Liver (tissue), 9 donors: Measurements from ENCODE around the gene C10orf95. TPM values are rescaled to one million over a fixed set of nuclear protein-coding genes. Genes with fewer than 3 reads are reported as not detected.
A peak's percentile ranks its signal among the peaks of the same experiment; 100 is the strongest.

Experiments
- DNase-seq: peaks from one replicate; pipeline ENCODE4 v3.0.0-alpha.2; 2017; ENCODE audit warnings: low spot score
- H3K27ac ChIP-seq, 2 donors: one replicate each; pipeline ENCODE4 v1.7.0; 2013; ENCODE audit warnings: inconsistent platforms in 2 of 2, low read length in 2 of 2, control low read depth in 1 of 2, low read depth in 1 of 2, mild to moderate bottlenecking in 1 of 2
- H3K27me3 ChIP-seq, 4 donors: one replicate each; pipeline versions ENCODE4 v1.6.1 to v1.7.0; 2013; ENCODE audit warnings: low read length in 3 of 4, inconsistent platforms in 1 of 4, mild to moderate bottlenecking in 1 of 4, moderate library complexity in 1 of 4; ENCODE audit not compliant: control insufficient read depth in 4 of 4, insufficient read depth in 4 of 4
- H3K36me3 ChIP-seq, 4 donors: one replicate each; pipeline versions ENCODE4 v1.6.1 to v1.7.0; 2013; ENCODE audit warnings: low read length in 3 of 4, mild to moderate bottlenecking in 3 of 4, low read depth in 1 of 4, moderate library complexity in 1 of 4; ENCODE audit not compliant: control insufficient read depth in 4 of 4, insufficient read depth in 3 of 4
- H3K4me1 ChIP-seq, 4 donors: one replicate each; pipeline versions ENCODE4 v1.6.1 to v1.7.0; 2013; ENCODE audit warnings: low read length in 3 of 4, mild to moderate bottlenecking in 3 of 4, moderate library complexity in 1 of 4; ENCODE audit not compliant: control insufficient read depth in 4 of 4, insufficient read depth in 4 of 4
- H3K4me3 ChIP-seq, 3 donors: one replicate each; pipeline versions ENCODE4 v1.6.1 to v1.7.0; 2013; ENCODE audit warnings: low read length in 3 of 3, control low read depth in 1 of 3, low read depth in 1 of 3, mild to moderate bottlenecking in 1 of 3
- H3K9ac ChIP-seq, 2 donors: one replicate each; pipeline ENCODE4 v1.7.0; 2013; ENCODE audit warnings: low read length in 2 of 2, mild to moderate bottlenecking in 2 of 2, moderate library complexity in 2 of 2, control low read depth in 1 of 2, low read depth in 1 of 2
- H3K9me3 ChIP-seq, 4 donors: one replicate each; pipeline versions ENCODE4 v1.6.1 to v1.7.0; 2013; ENCODE audit warnings: low read length in 3 of 4; ENCODE audit not compliant: control insufficient read depth in 4 of 4
- ATF3 ChIP-seq: IDR thresholded peaks from 2 replicates; pipeline ENCODE4 v1.6.1; 2016; ENCODE audit warnings: antibody characterized with exemption
- CTCF ChIP-seq: fragments of 150-350 bp; IDR thresholded peaks from 2 replicates; pipeline ENCODE4 v1.5.1; 2017; ENCODE audit warnings: improper control_type of control experiment, low read depth, low read length; ENCODE audit not compliant: missing input control
- EGR1 ChIP-seq, 2 donors: IDR thresholded peaks; 2 replicates each; pipeline ENCODE4 v1.6.1; 2016 to 2018; ENCODE audit warnings: antibody characterized with exemption in 2 of 2, low read depth in 2 of 2
- FOXA1 ChIP-seq: IDR thresholded peaks from 2 replicates; pipeline ENCODE4 v1.6.1; 2016; ENCODE audit warnings: antibody characterized with exemption
- FOXA2 ChIP-seq: IDR thresholded peaks from 2 replicates; pipeline ENCODE4 v1.6.1; 2016; ENCODE audit warnings: antibody characterized with exemption
- GABPA ChIP-seq, 2 donors: IDR thresholded peaks in 1 of 2; conservative IDR thresholded peaks in 1 of 2; 2 replicates each; pipeline ENCODE4 v1.6.1; 2016; ENCODE audit warnings: antibody characterized with exemption in 2 of 2, mild to moderate bottlenecking in 1 of 2, moderate library complexity in 1 of 2
- HNF4A ChIP-seq, 2 donors: conservative IDR thresholded peaks; 2 replicates each; pipeline ENCODE4 v1.6.1; 2016; ENCODE audit warnings: antibody characterized with exemption in 2 of 2, mild to moderate bottlenecking in 2 of 2
- HNF4G ChIP-seq: IDR thresholded peaks from 2 replicates; pipeline ENCODE4 v1.6.1; 2016; ENCODE audit warnings: antibody characterized with exemption
- JUND ChIP-seq, 2 donors: IDR thresholded peaks; 2 replicates each; pipeline ENCODE4 v1.6.1; 2016; ENCODE audit warnings: antibody characterized with exemption in 2 of 2
- MAX ChIP-seq: IDR thresholded peaks from 2 replicates; pipeline ENCODE4 v1.6.1; 2016; ENCODE audit warnings: antibody characterized with exemption
- NR2F2 ChIP-seq: IDR thresholded peaks from 2 replicates; pipeline ENCODE4 v1.6.1; 2016; ENCODE audit warnings: antibody characterized with exemption
- RAD21 ChIP-seq, 2 donors: IDR thresholded peaks; 2 replicates each; pipeline ENCODE4 v1.6.1; 2016; ENCODE audit warnings: antibody characterized with exemption in 2 of 2, mild to moderate bottlenecking in 2 of 2
- REST ChIP-seq: IDR thresholded peaks from 2 replicates; pipeline ENCODE4 v1.6.1; 2016; ENCODE audit warnings: antibody characterized with exemption, mild to moderate bottlenecking
- RXRA ChIP-seq, 2 donors: IDR thresholded peaks; 2 replicates each; pipeline ENCODE4 v1.6.1; 2017 to 2018; ENCODE audit warnings: antibody characterized with exemption in 2 of 2, mild to moderate bottlenecking in 1 of 2
- SP1 ChIP-seq: IDR thresholded peaks from 2 replicates; pipeline ENCODE4 v1.6.1; 2018; ENCODE audit warnings: antibody characterized with exemption, mild to moderate bottlenecking
- TAF1 ChIP-seq: conservative IDR thresholded peaks from 2 replicates; pipeline ENCODE4 v1.6.1; 2016; ENCODE audit warnings: antibody characterized with exemption, mild to moderate bottlenecking
- YY1 ChIP-seq: IDR thresholded peaks from 2 replicates; pipeline ENCODE4 v1.6.1; 2016; ENCODE audit warnings: antibody characterized with exemption, mild to moderate bottlenecking
- ZBTB33 ChIP-seq: IDR thresholded peaks from 2 replicates; pipeline ENCODE4 v1.6.1; 2016; ENCODE audit warnings: antibody characterized with exemption
- WGBS: extraction: QIAGEN DNeasy Blood & Tissue Kit; methylation state at CpG from one replicate; pipeline ENCODE4 v1.1.7; 2013; 5-methylcytosine and 5-hydroxymethylcytosine counted together
- polyA plus RNA-seq, 2 donors: library from polyadenylated mRNA; stranded (reverse) in 1 of 2; unstranded in 1 of 2; fragments of 200-250 nt in 1 of 2; fragments of >200 nt in 1 of 2; fragmentation: Nextera tagmentation in 1 of 2; extraction: Ambion mirVana in 1 of 2; gene quantifications; one replicate each; pipeline versions ENCODE4 v1.2.1 to v1.2.3, GENCODE V29; 2013 to 2015
- total RNA-seq, 2 donors: library from RNA; depleted of rRNA; stranded (reverse); fragments of >200 nt; gene quantifications; one replicate each; pipeline ENCODE4 v1.2.3, GENCODE V29; 2014
- donor health status: healthy.
- donor health status: healthy.
- donor health status: healthy.
- donor health status: healthy.
- donor health status: healthy.

Gene C10orf95
- total and polyA plus RNA-seq, 4 donors = 0.09 to 0.24 TPM; not detected in 2

- no peak overlapping the region for H3K9ac ChIP-seq
- H3K4me3 ChIP-seq = no peak overlapping the region
- no peaks in the 10 kb centered on the region for H3K27me3 ChIP-seq
- no peak for DNase-seq
- no peaks in the 10 kb centered on the region for H3K9me3 ChIP-seq
- H3K4me1 ChIP-seq = peaks cover 0 to 2% (median under 1%) of the 10 kb centered on the region in 4 donors
- H3K27ac ChIP-seq = peak overlapping the region in 1 of 2 donors; percentile 37
- TF ChIP-seq HNF4A (conservative IDR thresholded peaks at IDR 0.05) = no peak
- TF ChIP-seq ATF3 = no peak
- TF ChIP-seq REST = no peak
- WGBS = 91% methylated on average over 9 of the region's 9 CpGs
- peaks cover 0 to 2% (median 0%) of the 10 kb centered on the region in 4 donors for H3K36me3 ChIP-seq
These were observed 17.3 kb upstream of the C10orf95 start for GRCh38 chr10:102468683-102469082.

- no peak for DNase-seq
- no peak overlapping the region for H3K27ac ChIP-seq
These were observed 16.7 kb upstream of the C10orf95 start for GRCh38 chr10:102467971-102468438.

More at GRCh38 chr10:102467971-102468438, 16.7 kb upstream of the C10orf95 start:
- TF ChIP-seq EGR1 (IDR thresholded peaks at IDR 0.05; ENCODE audit: low read depth in 2 of 2) (no peak), FOXA2 (no peak), GABPA (IDR thresholded peaks at IDR 0.05 in 1 of 2, conservative IDR thresholded peaks at IDR 0.05 in 1 of 2) (no peak), YY1 (no peak), HNF4A (conservative IDR thresholded peaks at IDR 0.05) (no peak), SP1 (no peak), TAF1 (no peak), ATF3 (no peak), NR2F2 (no peak), RXRA (IDR thresholded peaks at IDR 0.05) (no peak), JUND (IDR thresholded peaks at IDR 0.05) (no peak), FOXA1 (no peak), ZBTB33 (no peak), CTCF (no peak), HNF4G (no peak), REST (no peak), MAX (no peak), RAD21 (IDR thresholded peaks at IDR 0.05) (no peak)
- no peaks in the 10 kb centered on the region for H3K27me3 ChIP-seq
- H3K4me3 ChIP-seq = no peak overlapping the region
- peaks cover 0 to 2% (median 0%) of the 10 kb centered on the region in 4 donors for H3K36me3 ChIP-seq
- H3K4me1 ChIP-seq = peaks cover 0 to 7% (median 5%) of the 10 kb centered on the region in 4 donors
- 70% methylated on average over 6 of the region's 6 CpGs for WGBS
- H3K9me3 ChIP-seq = no peaks in the 10 kb centered on the region
- no peak overlapping the region for H3K9ac ChIP-seq
